ENCODE measurements around the gene TMEM108. TPM values are rescaled to one million over a fixed set of nuclear protein-coding genes. Genes with fewer than 3 reads are reported as not detected.
A peak's percentile ranks its signal among the peaks of the same experiment; 100 is the strongest.
"Not testable (repeated sequence)": the region's sequence is repeated elsewhere in the genome, so short reads cannot be mapped to it uniquely, and the experiment has no call there.

The TMEM108 gene
- not detected for polyA plus RNA-seq

GRCh38 chr3:133038089-133038730 lies at the start of gene TMEM108:
TMEM108 (plus strand) TSS chr3:133038391.
- peaks cover 0 to 4% (median 0%) of the 10 kb centered on the region in 3 donors for H3K9me3 Mint-ChIP-seq
- H3K4me3 Mint-ChIP-seq, result peak within 1 kb of the TSS in 3 of 4 donors; percentile 22 to 33 (median 32)
- H3K27me3 Mint-ChIP-seq, result peaks cover 40% of the 10 kb centered on the region
- H3K36me3 Mint-ChIP-seq, result no peaks in the 10 kb centered on the region
- H3K4me1 Mint-ChIP-seq, result peaks cover 0 to 7% (median 3%) of the 10 kb centered on the region in 3 donors
- H3K27ac Mint-ChIP-seq, result no peak within 1 kb of the TSS

- Mint-ChIP-seq H3K27ac (no peak overlapping the region), H3K36me3 (no peaks in the 10 kb centered on the region), H3K9me3 (peaks cover 0 to 4% (median 0%) of the 10 kb centered on the region in 3 donors), H3K4me3 (no peak overlapping the region), H3K4me1 (no peaks in the 10 kb centered on the region), H3K27me3 (peaks cover 4% of the 10 kb centered on the region)
Measured at GRCh38 chr3:132995971-132996370, 42.2 kb upstream of the TMEM108 start.

GRCh38 chr3:132997404-132998185 lies 40.6 kb upstream of the TMEM108 start:
- H3K36me3 Mint-ChIP-seq, result no peaks in the 10 kb centered on the region
- no peaks in the 10 kb centered on the region for H3K27me3 Mint-ChIP-seq
- no peak overlapping the region for H3K27ac Mint-ChIP-seq
- peaks cover 0 to 4% (median 0%) of the 10 kb centered on the region in 3 donors for H3K9me3 Mint-ChIP-seq
- no peaks in the 10 kb centered on the region for H3K4me1 Mint-ChIP-seq
- no peak overlapping the region for H3K4me3 Mint-ChIP-seq

- not testable (repeated sequence) for H3K4me1 Mint-ChIP-seq, H3K27me3 Mint-ChIP-seq, H3K9me3 Mint-ChIP-seq, H3K27ac Mint-ChIP-seq, H3K4me3 Mint-ChIP-seq, H3K36me3 Mint-ChIP-seq
Measured at GRCh38 chr3:133005032-133005431, 33.2 kb upstream of the TMEM108 start.

DNA sequence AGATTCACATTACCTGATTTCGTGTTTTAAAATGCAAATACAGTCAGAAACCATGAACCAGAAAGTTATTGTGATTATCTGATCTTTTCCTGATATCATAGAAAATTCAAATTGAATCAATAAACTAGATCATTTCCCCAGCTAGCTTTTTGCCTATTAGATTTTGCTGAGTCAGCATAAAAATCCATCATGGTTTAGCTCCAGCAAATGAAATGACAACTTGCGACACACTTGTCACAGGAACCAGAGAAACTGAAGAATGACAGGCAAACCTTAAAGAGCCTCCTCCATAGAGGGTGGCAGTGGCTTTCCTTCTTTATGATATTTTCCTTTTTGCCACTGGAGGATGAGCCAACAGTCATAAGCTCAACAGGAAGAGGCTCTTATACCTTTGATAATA lies 30.6 kb upstream of the TMEM108 start:
- H3K27ac Mint-ChIP-seq, result no peak overlapping the region
- H3K4me1 Mint-ChIP-seq, result no peaks in the 10 kb centered on the region
- H3K9me3 Mint-ChIP-seq, result peaks cover 9 to 16% (median 14%) of the 10 kb centered on the region in 3 donors
- H3K27me3 Mint-ChIP-seq, result no peaks in the 10 kb centered on the region
- H3K4me3 Mint-ChIP-seq, result no peak overlapping the region
- H3K36me3 Mint-ChIP-seq, result no peaks in the 10 kb centered on the region

GRCh38 chr3:133014325-133014724 lies 23.9 kb upstream of the TMEM108 start:
- Mint-ChIP-seq H3K4me1 (no peaks in the 10 kb centered on the region), H3K36me3 (no peaks in the 10 kb centered on the region), H3K9me3 (peaks cover 9 to 14% (median 11%) of the 10 kb centered on the region in 3 donors), H3K27me3 (peaks cover 5% of the 10 kb centered on the region), H3K4me3 (no peak overlapping the region), H3K27ac (no peak overlapping the region)

GRCh38 chr3:133015573-133015972 lies 22.6 kb upstream of the TMEM108 start:
- H3K4me1 Mint-ChIP-seq, H3K36me3 Mint-ChIP-seq, H3K9me3 Mint-ChIP-seq, H3K27ac Mint-ChIP-seq, H3K4me3 Mint-ChIP-seq, H3K27me3 Mint-ChIP-seq: not testable (repeated sequence)

GRCh38 chr3:133016838-133017309 lies 21.3 kb upstream of the TMEM108 start:
- Mint-ChIP-seq H3K4me1 (no peaks in the 10 kb centered on the region), H3K27me3 (peaks cover 7% of the 10 kb centered on the region), H3K27ac (no peak overlapping the region), H3K9me3 (peaks cover 0 to 3% (median 0%) of the 10 kb centered on the region in 3 donors), H3K4me3 (no peak overlapping the region), H3K36me3 (no peaks in the 10 kb centered on the region)

DNA sequence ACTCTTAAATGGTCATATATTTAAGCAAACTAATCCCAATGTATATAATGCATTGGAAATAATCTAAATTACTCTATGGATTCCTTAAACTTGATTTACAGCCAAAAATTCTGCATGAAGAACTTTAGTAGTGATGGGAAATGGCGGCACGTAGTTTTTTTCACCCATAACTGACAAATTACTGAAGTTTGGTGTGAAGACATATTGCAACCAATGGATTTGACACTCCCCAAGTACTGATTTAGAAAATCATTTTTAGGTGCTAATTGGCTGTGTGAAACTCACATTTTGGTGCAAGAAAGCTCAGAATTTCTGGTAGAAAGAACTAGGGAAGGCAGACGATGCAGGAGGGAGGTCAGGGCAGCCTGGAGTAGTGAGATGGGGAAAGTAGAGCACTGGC lies 19.3 kb upstream of the TMEM108 start:
- no peak overlapping the region for H3K4me3 Mint-ChIP-seq
- H3K4me1 Mint-ChIP-seq, result no peaks in the 10 kb centered on the region
- H3K27me3 Mint-ChIP-seq, result peaks cover 5% of the 10 kb centered on the region
- H3K27ac Mint-ChIP-seq, result no peak overlapping the region
- peaks cover 0 to 3% (median 0%) of the 10 kb centered on the region in 3 donors for H3K9me3 Mint-ChIP-seq
- no peaks in the 10 kb centered on the region for H3K36me3 Mint-ChIP-seq

GRCh38 chr3:133021206-133021605 lies 17.0 kb upstream of the TMEM108 start:
- H3K27ac Mint-ChIP-seq, result no peak overlapping the region
- H3K27me3 Mint-ChIP-seq, result peaks cover 2% of the 10 kb centered on the region
- no peaks in the 10 kb centered on the region for H3K4me1 Mint-ChIP-seq
- no peak overlapping the region for H3K4me3 Mint-ChIP-seq
- no peaks in the 10 kb centered on the region for H3K36me3 Mint-ChIP-seq
- H3K9me3 Mint-ChIP-seq, result no peaks in the 10 kb centered on the region

- H3K27ac Mint-ChIP-seq, result no peak overlapping the region
- peaks cover 4% of the 10 kb centered on the region for H3K27me3 Mint-ChIP-seq
- H3K9me3 Mint-ChIP-seq, result no peaks in the 10 kb centered on the region
- no peaks in the 10 kb centered on the region for H3K4me1 Mint-ChIP-seq
- H3K4me3 Mint-ChIP-seq, result no peak overlapping the region
- H3K36me3 Mint-ChIP-seq, result no peaks in the 10 kb centered on the region
Measured at GRCh38 chr3:133023362-133023761, 14.8 kb upstream of the TMEM108 start.

DNA sequence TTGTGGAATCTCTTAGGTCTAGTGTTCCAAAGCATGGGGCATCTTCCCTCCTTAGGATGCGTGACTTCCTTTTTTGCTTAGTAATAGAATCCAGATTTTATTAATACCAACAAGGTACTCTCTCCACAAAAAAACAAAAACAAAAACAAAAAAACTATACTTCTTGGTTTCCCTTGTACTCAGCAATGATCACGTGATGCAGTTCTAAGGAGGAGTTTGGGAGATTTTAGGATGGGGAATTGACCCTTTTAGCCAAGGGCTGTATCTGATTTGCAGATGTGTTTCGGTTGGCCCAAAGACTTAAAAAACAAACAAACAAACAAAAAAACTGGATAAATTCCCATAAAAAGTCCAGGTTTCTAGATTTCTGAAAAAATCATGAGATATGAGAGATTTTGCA lies 12.6 kb upstream of the TMEM108 start:
- H3K36me3 Mint-ChIP-seq, result no peaks in the 10 kb centered on the region
- no peaks in the 10 kb centered on the region for H3K4me1 Mint-ChIP-seq
- H3K4me3 Mint-ChIP-seq, result no peak overlapping the region
- no peak overlapping the region for H3K27ac Mint-ChIP-seq
- no peaks in the 10 kb centered on the region for H3K9me3 Mint-ChIP-seq
- peaks cover 4% of the 10 kb centered on the region for H3K27me3 Mint-ChIP-seq

DNA sequence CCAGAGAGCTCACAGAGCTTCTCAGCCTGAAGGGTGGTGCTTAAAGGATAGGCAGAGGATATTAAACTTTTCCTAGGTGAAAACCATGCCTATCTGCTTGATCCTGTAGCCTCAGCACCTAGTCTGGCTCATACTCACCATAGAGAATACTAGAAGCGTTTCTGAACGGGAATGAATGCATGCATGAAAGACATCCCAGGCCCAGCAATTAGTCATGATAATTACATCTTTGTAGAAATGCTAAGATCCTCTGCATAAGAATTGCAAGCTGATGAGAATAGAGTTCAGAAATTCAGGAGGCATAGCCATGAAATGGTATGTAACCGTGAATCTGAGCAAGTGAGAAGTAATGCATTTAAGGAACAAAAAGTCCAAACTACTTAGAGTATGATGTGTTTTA lies 5.9 kb upstream of the TMEM108 start:
- H3K36me3 Mint-ChIP-seq, result no peaks in the 10 kb centered on the region
- H3K27ac Mint-ChIP-seq, result no peak overlapping the region
- H3K9me3 Mint-ChIP-seq, result peaks cover 0 to 2% (median 0%) of the 10 kb centered on the region in 3 donors
- no peaks in the 10 kb centered on the region for H3K4me1 Mint-ChIP-seq
- peaks cover 20% of the 10 kb centered on the region for H3K27me3 Mint-ChIP-seq
- no peak overlapping the region for H3K4me3 Mint-ChIP-seq

DNA sequence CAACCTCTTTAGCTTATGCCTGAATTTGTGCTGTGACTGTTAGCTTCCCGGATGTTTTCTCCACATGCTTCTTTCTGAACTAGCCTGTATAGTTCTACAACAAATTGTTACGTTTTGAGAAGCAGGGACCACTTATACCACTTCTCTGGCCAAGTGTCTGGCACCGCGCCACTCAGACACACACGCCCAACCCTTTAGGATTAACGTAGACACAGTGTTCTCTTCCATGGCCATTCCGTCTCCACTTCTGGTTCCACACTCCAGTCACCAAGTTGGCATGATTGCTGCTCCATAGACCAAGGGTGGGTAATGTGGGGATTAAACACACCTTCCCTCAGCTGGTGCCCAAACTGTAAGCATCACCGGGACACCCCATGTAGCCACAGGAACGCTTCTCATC lies 755 bp upstream of the TMEM108 start:
- Mint-ChIP-seq H3K27ac (no peak overlapping the region), H3K27me3 (peaks cover 41% of the 10 kb centered on the region), H3K9me3 (peaks cover 0 to 4% (median 0%) of the 10 kb centered on the region in 3 donors), H3K36me3 (no peaks in the 10 kb centered on the region), H3K4me3 (no peak overlapping the region), H3K4me1 (peaks cover 0 to 7% (median 3%) of the 10 kb centered on the region in 3 donors)

GRCh38 chr3:133038731-133039375 lies 662 bp downstream of the TMEM108 start:
- Mint-ChIP-seq H3K4me3 (peak overlapping the region in 3 of 4 donors; percentile 22 to 33 (median 32)), H3K27ac (no peak overlapping the region), H3K27me3 (peaks cover 38% of the 10 kb centered on the region)

More at GRCh38 chr3:133038731-133039375, 662 bp downstream of the TMEM108 start:
- Mint-ChIP-seq H3K9me3 (peaks cover 0 to 4% (median 0%) of the 10 kb centered on the region in 3 donors), H3K4me1 (peaks cover 0 to 7% (median 3%) of the 10 kb centered on the region in 3 donors), H3K36me3 (no peaks in the 10 kb centered on the region)
